ENCODE measurements around the gene GFOD2. TPM values are rescaled to one million over a fixed set of nuclear protein-coding genes. Genes with fewer than 3 reads are reported as not detected.
A peak's percentile ranks its signal among the peaks of the same experiment; 100 is the strongest.

GFOD2 gene
- polyA plus RNA-seq, 3 donors = 3.7 to 9.4 (median 3.8) TPM

DNA sequence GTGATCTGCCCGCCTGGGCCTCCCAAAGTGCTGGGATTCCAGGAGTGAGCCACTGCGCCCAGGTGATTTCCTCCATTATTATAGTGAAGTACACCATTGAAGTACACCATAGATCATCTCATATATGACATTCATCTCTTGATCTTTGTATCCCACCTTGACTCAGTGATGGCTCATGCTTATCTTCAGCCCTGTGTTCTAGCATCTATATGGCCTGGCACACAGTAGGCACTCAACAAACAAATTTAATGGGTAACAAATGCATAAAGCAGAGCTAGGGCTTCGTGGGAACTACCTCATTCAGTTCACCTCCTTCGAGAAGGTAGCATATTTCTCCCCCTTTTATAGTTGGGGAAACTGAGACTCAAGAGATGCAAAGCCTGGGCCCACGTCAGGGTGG, 53.5 kb downstream of the GFOD2 start:
- no peaks in the 10 kb centered on the region for H4K20me1 ChIP-seq (ENCODE audit: insufficient read depth, low read length)
- Mint-ChIP-seq H3K27me3 (ENCODE audit: low read depth in 3 of 3) (peaks cover 8 to 11% (median 10%) of the 10 kb centered on the region in 3 donors), H3K27ac (peak overlapping the region in 2 of 7 donors; percentile 30 to 62), H3K4me3 (peak overlapping the region; percentile 71 to 76), H3K36me3 (peaks cover 8 to 9% of the 10 kb centered on the region in 2 donors), H3K4me1 (peaks cover 38% of the 10 kb centered on the region), H3K9me3 (peaks cover 0 to 2% (median 0%) of the 10 kb centered on the region in 7 donors)
- no peak for DNase-seq
- no peaks in the 10 kb centered on the region for H3K36me3 ChIP-seq (replicated peaks in 1 of 2; ENCODE audit: control insufficient read depth in 1 of 2, insufficient read depth in 2 of 2, low read length in 2 of 2)
- H3K79me2 ChIP-seq (ENCODE audit: insufficient read depth, low read length) = no peaks in the 10 kb centered on the region
- H3K27ac ChIP-seq (ENCODE audit: low read depth in 1 of 2, low read length in 2 of 2) = no peak overlapping the region
- H3K27me3 ChIP-seq (ENCODE audit: control insufficient read depth in 2 of 2, insufficient read depth in 2 of 2, low read length in 2 of 2) = peaks cover 0 to 5% of the 10 kb centered on the region in 2 donors
- intact Hi-C loops (cut with micrococcal nuclease) = loop anchor here (5.0 to 10.0 kb wide), 8 partner anchors 52 to 419 kb away; partner anchors contain the start of genes CENPT (in 1 of the 2), CTCF (in 1 of the 2), GFOD2 (in 1 of the 2) and NFATC3 (in 1 of the 2)
- peak overlapping the region in 1 of 3 experiments; percentile 96 for H3K4me3 ChIP-seq (replicated peaks in 1 of 3; ENCODE audit: low read depth in 2 of 3, low read length in 3 of 3)
- no peak overlapping the region for H2AFZ ChIP-seq (ENCODE audit: insufficient read depth, low read depth, low read length, poor library complexity, severe bottlenecking)
- H3K9me3 ChIP-seq (replicated peaks in 1 of 2; ENCODE audit: control insufficient read depth in 1 of 2, insufficient read depth in 1 of 2, low read length in 2 of 2) = no peaks in the 10 kb centered on the region
- peaks cover 40 to 51% of the 10 kb centered on the region in 2 donors for H3K4me1 ChIP-seq (ENCODE audit: control insufficient read depth in 1 of 2, insufficient read depth in 2 of 2, low read length in 2 of 2)
- no peak for TF ChIP-seq CTCF (IDR thresholded peaks at IDR 0.05)
- peak overlapping the region; percentile 98 for H3K4me2 ChIP-seq (replicated peaks; ENCODE audit: extremely low read depth, low read length, poor library complexity, severe bottlenecking)
- no peak overlapping the region for H3K9ac ChIP-seq (ENCODE audit: insufficient read depth, low read length, poor library complexity, severe bottlenecking)
- 40% methylated on average over 2 of the region's 5 CpGs for WGBS (ENCODE audit: insufficient coverage)

GRCh38 chr16:67664871-67665270, 54.2 kb downstream of the GFOD2 start:
- H3K9ac ChIP-seq (ENCODE audit: insufficient read depth, low read length, poor library complexity, severe bottlenecking) = no peak overlapping the region
- no peak overlapping the region for H3K4me3 ChIP-seq (replicated peaks in 1 of 3; ENCODE audit: low read depth in 2 of 3, low read length in 3 of 3)
- peaks cover 0 to 5% of the 10 kb centered on the region in 2 donors for H3K27me3 ChIP-seq (ENCODE audit: control insufficient read depth in 2 of 2, insufficient read depth in 2 of 2, low read length in 2 of 2)
- no peaks in the 10 kb centered on the region for H3K9me3 ChIP-seq (replicated peaks in 1 of 2; ENCODE audit: control insufficient read depth in 1 of 2, insufficient read depth in 1 of 2, low read length in 2 of 2)
- DNase-seq = no peak
- WGBS (ENCODE audit: insufficient coverage) = 97% methylated on average over 7 of the region's 7 CpGs
- no peaks in the 10 kb centered on the region for H3K79me2 ChIP-seq (ENCODE audit: insufficient read depth, low read length)
- peak overlapping the region in 2 of 7 donors; percentile 37 to 79 for H3K27ac Mint-ChIP-seq
- H3K4me3 Mint-ChIP-seq = no peak overlapping the region
- no peak overlapping the region for H3K4me2 ChIP-seq (replicated peaks; ENCODE audit: extremely low read depth, low read length, poor library complexity, severe bottlenecking)
- no peak overlapping the region for H2AFZ ChIP-seq (ENCODE audit: insufficient read depth, low read depth, low read length, poor library complexity, severe bottlenecking)
- no peaks in the 10 kb centered on the region for H4K20me1 ChIP-seq (ENCODE audit: insufficient read depth, low read length)
- H3K27me3 Mint-ChIP-seq (ENCODE audit: low read depth in 3 of 3) = peaks cover 8 to 11% (median 10%) of the 10 kb centered on the region in 3 donors
- peaks cover 0 to 2% (median 0%) of the 10 kb centered on the region in 7 donors for H3K9me3 Mint-ChIP-seq
- H3K36me3 Mint-ChIP-seq = peaks cover 8 to 9% of the 10 kb centered on the region in 2 donors
- H3K27ac ChIP-seq (ENCODE audit: low read depth in 1 of 2, low read length in 2 of 2) = no peak overlapping the region
- intact Hi-C loops (cut with micrococcal nuclease) = loop anchor here (5.0 to 10.0 kb wide), 8 partner anchors 52 to 420 kb away; partner anchors contain the start of genes CENPT (in 1 of the 2), CTCF (in 1 of the 2), GFOD2 (in 1 of the 2) and NFATC3 (in 1 of the 2)
- peaks cover 38% of the 10 kb centered on the region for H3K4me1 Mint-ChIP-seq
- peaks cover 40 to 52% of the 10 kb centered on the region in 2 donors for H3K4me1 ChIP-seq (ENCODE audit: control insufficient read depth in 1 of 2, insufficient read depth in 2 of 2, low read length in 2 of 2)
- no peak for TF ChIP-seq CTCF (IDR thresholded peaks at IDR 0.05)
- H3K36me3 ChIP-seq (replicated peaks in 1 of 2; ENCODE audit: control insufficient read depth in 1 of 2, insufficient read depth in 2 of 2, low read length in 2 of 2) = no peaks in the 10 kb centered on the region
